HG03135 (cell line): ENCODE data around the gene AKT1S1.

Experiments used
- ATAC-seq: cut with Tn5 transposase; IDR thresholded peaks from one replicate; pipeline ENCODE4 v1.9.1; 2021; ENCODE audit warnings: mild to moderate bottlenecking, moderate library complexity; ENCODE audit not compliant: unreplicated experiment

AKT1S1 gene

DNA sequence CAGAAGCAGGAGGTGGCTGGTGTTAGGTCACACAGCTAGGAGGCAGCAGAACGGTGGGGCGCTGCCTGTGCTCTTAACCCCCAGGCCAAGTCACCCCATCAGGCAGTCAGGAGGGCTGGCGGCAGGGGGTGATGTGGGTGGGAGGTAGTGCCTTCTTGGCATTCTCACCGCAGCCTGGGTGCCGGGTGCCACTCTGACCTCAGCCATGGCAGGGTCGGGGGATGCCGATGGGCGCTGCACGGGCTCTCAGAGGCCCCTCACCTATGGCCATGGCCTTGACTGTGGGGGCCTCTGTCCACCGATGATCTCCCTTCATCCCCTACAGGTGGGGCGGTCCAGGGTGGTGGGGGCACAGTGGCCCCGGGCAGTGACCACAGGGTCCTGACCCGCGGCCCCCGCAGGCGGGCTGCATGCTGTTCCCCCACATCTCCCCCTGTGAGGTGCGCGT, 20.6 kb downstream of the AKT1S1 start:
- ATAC-seq: no peak

GRCh38 chr19:49855676-49856573, 21.2 kb downstream of the AKT1S1 start:
- ATAC-seq: no peak

DNA sequence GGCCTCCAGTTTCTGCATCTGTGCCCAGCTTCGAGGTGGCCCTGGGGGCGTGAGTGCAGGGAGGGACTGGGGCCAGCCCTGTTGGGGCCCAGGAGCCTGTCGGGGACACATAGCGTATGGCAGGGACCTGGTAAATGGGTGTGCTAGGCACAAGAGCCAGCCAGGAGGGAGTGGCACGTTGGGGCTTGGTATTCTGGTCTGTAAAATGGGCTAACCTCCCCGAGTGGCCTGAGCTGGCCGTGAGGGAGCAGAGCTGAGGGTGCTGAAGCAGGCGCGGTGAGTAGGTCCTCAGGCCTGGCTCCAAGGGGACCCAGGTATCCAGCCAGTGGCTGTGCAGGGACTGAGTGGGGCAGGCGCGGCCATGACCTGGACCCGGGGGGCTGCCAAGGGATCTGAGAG, 21.9 kb downstream of the AKT1S1 start:
- ATAC-seq: no peak

GRCh38 chr19:49854378-49855263, 22.5 kb downstream of the AKT1S1 start:
- ATAC-seq: no peak

- ATAC-seq: no peak
Measured at GRCh38 chr19:49853852-49854377, 23.2 kb downstream of the AKT1S1 start.

DNA sequence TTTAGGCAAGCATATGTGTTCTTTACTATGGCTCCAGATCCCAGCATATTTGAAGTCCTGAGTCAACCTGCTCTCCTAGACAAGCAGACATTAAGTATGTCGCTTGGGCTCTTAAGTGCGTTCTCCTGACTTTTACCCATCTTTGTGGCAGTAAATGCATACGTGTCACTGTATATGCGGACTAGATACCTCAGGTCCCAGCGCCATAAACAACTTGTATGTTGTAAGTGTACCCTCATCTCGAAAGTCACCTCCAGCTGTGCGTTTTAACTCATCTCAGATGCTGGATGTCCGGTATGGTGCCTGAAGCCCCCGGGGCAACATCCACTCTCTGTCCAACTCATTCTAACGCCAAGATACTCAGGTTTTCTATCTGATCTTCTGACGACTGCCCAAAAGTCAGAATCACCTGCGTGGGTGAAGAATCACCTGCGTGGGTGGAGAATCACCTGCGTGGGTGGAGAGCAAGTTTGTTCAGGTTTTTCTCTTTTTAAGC, 24.5 kb downstream of the AKT1S1 start:
- ATAC-seq: no peak

- no peak for ATAC-seq
Measured at GRCh38 chr19:49851456-49852259, 25.5 kb downstream of the AKT1S1 start.

GRCh38 chr19:49850487-49851342, 26.4 kb downstream of the AKT1S1 start, which contains the start of gene PTOV1:
Gene PTOV1 (plus strand): TSS chr19:49851159.
- ATAC-seq: peak; percentile 71

GRCh38 chr19:49850221-49850486, 27.0 kb downstream of the AKT1S1 start:
- no peak for ATAC-seq

DNA sequence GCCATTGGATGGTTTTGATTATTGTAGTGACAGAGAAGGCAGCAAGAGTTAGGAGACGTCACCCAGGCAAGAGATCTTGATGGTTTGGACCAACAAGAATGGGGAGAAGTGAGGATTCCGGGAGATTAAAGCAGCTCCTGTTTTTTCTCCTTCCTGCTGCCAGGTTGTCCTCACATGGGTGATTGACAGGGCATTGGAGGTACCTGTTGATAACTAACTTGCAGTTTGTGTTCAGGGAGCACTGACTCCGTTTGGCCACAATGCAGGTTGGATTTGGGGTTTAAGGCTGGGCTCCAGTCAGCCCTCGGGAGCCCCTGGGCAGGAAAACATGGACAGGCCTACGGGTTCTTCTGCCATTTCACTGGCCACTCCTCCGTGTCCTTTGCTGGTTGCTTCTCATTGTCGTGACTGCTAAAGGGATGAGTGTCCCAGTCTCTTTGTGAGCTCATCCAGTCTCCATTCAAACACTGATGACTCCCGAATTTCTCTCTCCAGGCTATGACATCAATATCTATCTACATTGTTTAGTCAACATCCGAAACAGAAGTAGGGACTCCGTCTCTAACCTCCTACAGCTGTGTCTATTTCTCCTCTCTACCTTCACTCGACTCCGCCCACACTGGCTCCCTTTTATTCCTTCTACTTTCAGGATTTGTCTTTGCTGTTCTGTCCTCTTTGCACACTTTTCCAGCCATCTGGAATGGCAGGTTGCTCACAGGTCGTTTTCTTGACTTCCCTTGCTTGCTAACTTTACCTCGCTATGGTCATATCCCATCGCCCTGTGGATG, 27.5 kb downstream of the AKT1S1 start:
- ATAC-seq: no peak

DNA sequence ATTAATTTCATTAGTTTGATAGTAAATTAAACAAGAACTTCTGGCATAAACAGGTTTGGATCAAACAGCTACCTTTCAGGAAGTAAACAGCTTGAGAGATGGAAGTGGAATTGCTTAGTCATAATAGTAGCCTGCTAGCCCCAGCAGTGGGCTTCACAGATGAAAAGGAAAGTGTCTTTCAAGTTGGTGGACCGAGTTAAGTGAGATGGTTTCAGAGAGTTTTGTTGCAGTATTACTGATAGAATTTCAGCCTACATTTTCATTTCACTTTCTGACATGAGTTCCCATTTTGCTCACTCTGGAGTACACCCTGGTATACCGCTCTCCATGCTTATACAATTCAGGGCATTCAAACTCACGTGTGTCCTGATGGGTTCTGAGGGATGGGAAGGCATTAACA, 28.2 kb downstream of the AKT1S1 start:
- ATAC-seq: no peak

- ATAC-seq: no peak
Measured at GRCh38 chr19:49847731-49848696, 29.1 kb downstream of the AKT1S1 start.

DNA sequence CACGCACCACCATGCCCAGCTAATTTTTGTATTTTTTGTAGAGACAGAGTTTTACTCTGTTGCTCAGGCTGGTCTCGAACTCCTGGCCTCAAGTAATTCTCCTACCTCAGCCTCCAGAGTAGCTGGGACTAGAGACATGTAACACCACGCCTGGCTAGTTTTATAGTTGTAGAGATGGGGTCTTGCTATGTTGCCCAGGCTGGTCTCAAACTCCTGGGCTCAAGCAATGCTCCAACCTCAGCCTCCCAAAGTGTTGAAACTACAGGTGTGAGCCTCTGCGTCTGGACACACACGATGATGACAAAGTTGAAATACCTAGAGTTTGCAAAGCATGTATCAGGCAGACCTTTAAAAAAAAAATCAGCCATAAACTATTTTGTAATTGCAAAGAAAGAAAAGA, 30.7 kb downstream of the AKT1S1 start:
- no peak for ATAC-seq

- ATAC-seq: no peak
Measured at GRCh38 chr19:49845414-49845813, 31.7 kb downstream of the AKT1S1 start.

DNA sequence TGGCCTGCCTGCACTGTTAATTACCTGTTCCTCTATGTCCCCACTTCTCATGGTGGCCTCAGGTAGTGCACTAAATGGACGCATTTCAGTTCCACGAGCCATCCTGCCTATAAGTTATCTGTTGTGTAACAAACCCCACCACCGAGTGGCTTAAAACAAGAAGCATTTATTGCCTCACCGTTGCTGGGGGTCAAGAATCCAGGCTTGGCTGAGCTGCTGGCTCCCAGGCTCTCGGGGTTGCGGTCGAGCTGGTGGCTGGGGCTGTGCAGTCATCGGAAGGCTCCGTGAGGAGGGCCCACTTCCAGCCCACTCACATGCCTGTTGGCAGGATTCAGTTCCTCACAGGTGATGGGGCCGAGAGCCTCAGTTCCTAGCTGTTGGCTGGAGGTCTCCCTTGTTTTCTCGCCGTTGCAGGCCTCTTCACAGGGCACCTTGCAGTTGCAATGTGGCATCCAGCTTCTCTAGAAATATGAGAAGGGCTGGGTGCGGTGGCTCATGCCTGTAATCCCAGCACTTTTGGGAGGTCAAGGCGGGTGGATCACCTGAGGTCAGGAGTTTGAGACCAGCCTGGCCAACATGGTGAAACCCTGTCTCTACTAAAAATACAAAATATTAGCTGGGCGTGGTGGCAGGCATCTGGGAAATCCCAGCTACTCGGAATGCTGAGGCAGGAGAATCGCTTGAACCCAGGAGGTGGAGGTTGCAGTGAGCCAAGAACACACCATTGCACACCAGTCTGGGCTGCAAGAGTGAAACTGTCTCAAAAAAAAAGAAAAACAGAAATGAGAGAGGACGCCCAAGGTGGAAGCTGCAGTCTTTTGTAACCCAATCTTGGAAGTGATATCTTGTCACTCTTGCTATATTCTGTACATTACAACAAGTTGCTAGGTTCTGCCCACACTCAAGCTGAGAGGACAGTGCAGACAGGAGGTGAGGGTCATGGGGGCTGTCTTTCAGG, 32.7 kb downstream of the AKT1S1 start:
- no peak for ATAC-seq

GRCh38 chr19:49843265-49843664, 33.9 kb downstream of the AKT1S1 start:
- ATAC-seq: no peak
